Spinal cord (tissue), 10 donors: ENCODE measurements around the gene MALL. TPM values are rescaled to one million over a fixed set of nuclear protein-coding genes. Genes with fewer than 3 reads are reported as not detected.
"Not testable (repeated sequence)": the region's sequence is repeated elsewhere in the genome, so short reads cannot be mapped to it uniquely, and the experiment has no call there.

Experiments
- DNase-seq, 6 donors: peaks; one replicate each; pipeline versions ENCODE4 v3.0.0 to v3.0.0-alpha.2; 2013 to 2015; ENCODE audit warnings: low spot score in 6 of 6, low read depth in 4 of 6
- H3K27ac ChIP-seq: one replicate; pipeline ENCODE4 v1.5.1; 2013; ENCODE audit warnings: low read depth, low read length, control low read depth
- H3K27me3 ChIP-seq: one replicate; pipeline ENCODE4 v1.6.1; 2013; ENCODE audit warnings: low read length; ENCODE audit not compliant: control insufficient read depth, insufficient read depth
- H3K36me3 ChIP-seq: one replicate; pipeline ENCODE4 v1.6.1; 2013; ENCODE audit warnings: low read length; ENCODE audit not compliant: control insufficient read depth, insufficient read depth
- H3K4me1 ChIP-seq: one replicate; pipeline ENCODE4 v1.6.1; 2013; ENCODE audit warnings: low read length; ENCODE audit not compliant: control insufficient read depth, insufficient read depth
- H3K4me3 ChIP-seq: one replicate; pipeline ENCODE4 v1.5.1; 2013; ENCODE audit warnings: low read depth, low read length, control low read depth
- H3K9me3 ChIP-seq: one replicate; pipeline ENCODE4 v1.6.1; 2013; ENCODE audit warnings: low read length; ENCODE audit not compliant: control insufficient read depth, insufficient read depth
- WGBS: methylation state at CpG from one replicate; pipeline ENCODE4 v1.1.5; 2013; ENCODE audit warnings: missing lambda C conversion rate; ENCODE audit not compliant: insufficient coverage; 5-methylcytosine and 5-hydroxymethylcytosine counted together
- polyA plus RNA-seq, 2 donors: library from polyadenylated mRNA; unstranded; fragments of 120-200 nt; gene quantifications; one replicate each; pipeline ENCODE4 v1.2.1, GENCODE V29; 2013; ENCODE audit not compliant: insufficient read length in 2 of 2
- small RNA-seq: library from RNA; depleted of rRNA; stranded (forward); fragments of <200 nt; gene quantifications from one replicate; pipeline ENCODE3, GENCODE V24; 2014; ENCODE audit warnings: low replicate concordance
- total RNA-seq, 2 donors: library from RNA; depleted of rRNA in 1 of 2; stranded (reverse); fragments of 120-200 nt in 1 of 2; fragments of >200 nt in 1 of 2; gene quantifications; one replicate each; pipeline versions ENCODE4 v1.2.3 to v1.2.4, GENCODE V29; 2013 to 2014
- donor health status: healthy.

The MALL gene
- total and polyA plus RNA-seq, 4 donors: 2.7 to 8.8 (median 4.6) TPM

DNA sequence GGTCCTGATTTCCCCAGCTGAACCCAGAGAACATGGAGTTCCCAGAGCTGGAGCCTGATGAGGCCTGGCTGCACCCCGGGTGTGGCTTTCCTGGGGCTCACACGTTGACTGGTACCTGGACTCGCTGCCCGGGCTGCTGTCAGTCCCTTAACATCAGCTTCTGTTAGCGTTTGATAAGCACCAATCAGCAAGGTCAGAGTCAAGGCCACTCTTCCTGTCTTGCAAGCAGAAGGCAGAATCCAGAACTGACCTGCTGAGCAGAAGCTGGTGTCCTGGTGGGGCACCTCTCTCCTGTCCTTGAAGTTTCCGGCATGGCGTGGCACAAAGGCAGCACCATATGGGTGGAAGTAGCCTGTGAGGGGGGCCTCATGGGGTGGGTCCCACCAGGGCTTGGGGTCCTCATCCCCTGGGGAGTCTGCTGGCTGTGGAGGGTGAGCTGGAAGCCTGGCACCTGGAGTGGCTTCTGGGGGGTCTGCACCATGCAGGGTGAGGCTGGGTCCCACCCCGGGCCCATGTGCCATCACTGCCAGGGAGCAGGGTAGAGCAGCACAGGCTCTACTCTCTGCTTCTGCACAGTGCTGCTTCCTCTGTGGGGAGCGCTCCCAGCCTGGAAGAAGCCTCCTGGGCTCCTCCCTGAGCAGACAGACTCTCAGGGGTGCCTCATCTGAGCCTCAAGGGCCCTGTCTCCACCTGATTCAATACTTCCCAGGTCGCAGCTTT is 73.5 kb downstream of the MALL start:
- DNase-seq, H3K4me3 ChIP-seq, H3K36me3 ChIP-seq, H3K27ac ChIP-seq, H3K27me3 ChIP-seq, H3K4me1 ChIP-seq, H3K9me3 ChIP-seq: not testable (repeated sequence)
- WGBS: no CpG with 5 or more reads among the region's 10 CpGs

DNA sequence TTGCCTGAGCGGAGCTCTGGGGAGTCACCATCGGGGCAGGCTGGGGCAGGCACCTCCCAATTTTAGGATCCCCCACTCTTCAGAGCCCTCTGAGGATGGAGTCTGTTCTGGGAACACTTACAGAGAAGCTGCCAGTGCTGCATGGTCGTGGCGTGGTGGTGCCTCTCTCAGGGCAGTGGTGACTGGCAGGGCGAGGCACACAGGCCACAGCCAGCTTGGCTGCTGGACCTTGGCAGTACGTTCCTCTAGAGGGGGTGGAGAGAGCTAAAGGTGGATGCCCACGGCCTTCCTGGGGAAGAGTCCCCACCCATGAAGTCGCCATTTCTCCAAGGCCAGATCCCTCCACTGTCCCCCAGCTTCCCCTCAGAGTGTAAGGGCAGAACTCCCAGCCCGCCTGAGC is 78.3 kb downstream of the MALL start:
- not testable (repeated sequence) for H3K27ac ChIP-seq, DNase-seq, H3K36me3 ChIP-seq, H3K9me3 ChIP-seq, H3K4me3 ChIP-seq, H3K4me1 ChIP-seq, H3K27me3 ChIP-seq
- WGBS: no CpG with 5 or more reads among the region's 9 CpGs

DNA sequence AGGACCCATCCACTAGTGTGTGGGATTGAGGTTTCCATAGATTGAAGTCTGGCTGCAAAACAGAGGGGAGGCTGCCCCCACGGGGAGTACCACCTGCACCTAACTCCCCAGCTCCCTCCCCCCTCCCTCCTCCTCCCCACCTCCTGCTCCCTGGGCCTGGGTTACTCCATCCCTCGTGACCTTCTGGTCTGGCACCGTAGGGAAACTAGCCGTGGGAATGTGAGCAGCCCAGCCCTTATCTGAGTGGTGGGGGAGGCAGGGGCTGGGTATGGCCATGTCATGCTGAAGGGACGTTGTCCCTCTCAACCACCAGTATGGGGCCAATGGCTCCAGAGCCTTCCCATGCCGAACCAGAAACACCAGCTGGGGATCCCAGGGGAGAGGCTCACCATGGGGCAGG is 80.2 kb downstream of the MALL start:
- not testable (repeated sequence) for H3K36me3 ChIP-seq, H3K9me3 ChIP-seq, H3K4me3 ChIP-seq, DNase-seq, H3K27me3 ChIP-seq, H3K27ac ChIP-seq, H3K4me1 ChIP-seq
- WGBS: no CpG with 5 or more reads among the region's 6 CpGs

DNA sequence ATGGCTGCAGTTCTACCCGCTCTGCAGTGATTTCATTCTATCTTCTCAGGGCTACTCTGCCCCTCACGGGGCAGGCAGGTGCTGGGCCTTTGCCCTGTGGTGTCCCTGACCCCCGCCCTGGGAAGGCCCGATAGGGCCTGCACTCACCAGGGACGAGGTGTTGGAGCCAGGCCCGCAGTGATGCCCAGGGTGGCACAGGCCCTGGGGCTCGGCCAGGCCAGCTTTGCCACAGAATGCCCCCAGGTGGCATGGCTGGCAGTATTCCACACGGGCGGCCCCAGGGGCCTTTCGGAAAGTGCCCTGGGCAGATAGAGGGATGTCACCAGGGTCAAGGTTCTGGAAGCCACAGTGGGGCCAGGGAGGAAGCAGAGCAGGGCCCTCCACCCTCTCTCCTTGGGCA is 80.7 kb downstream of the MALL start:
- not testable (repeated sequence) for H3K4me1 ChIP-seq, H3K27ac ChIP-seq, H3K36me3 ChIP-seq, DNase-seq, H3K4me3 ChIP-seq, H3K9me3 ChIP-seq, H3K27me3 ChIP-seq
- WGBS: 100% methylated on average over 3 of the region's 10 CpGs

Small RNA genes lying within 50 kb of the gene (small RNA-seq; reads per million reads assigned to genes)
- not detected for gene MIR4267
- not detected for gene MIR4436B1

Other genes starting within 250 kb of the MALL start
- 1 to 10 TPM; 2.6 to 6.9 TPM for gene LIMS3, start 217.1 kb downstream of the MALL start, total RNA-seq
- 1 to 10 TPM; 1.2 to 1.6 TPM for gene LIMS3, start 217.1 kb downstream of the MALL start, polyA plus RNA-seq
- gene NPHP1, start 89.2 kb upstream of the MALL start, total RNA-seq: 10 to 100 TPM in 1 of 2 donors, 1 to 10 TPM in 1; 6.8 to 16.8 TPM
- 10 to 100 TPM in 1 of 2 donors, 1 to 10 TPM in 1; 9.9 to 11.8 TPM for gene NPHP1, start 89.2 kb upstream of the MALL start, polyA plus RNA-seq
- 10 to 100 TPM; 30.8 to 57.6 TPM for gene MTLN, start 96.7 kb upstream of the MALL start, total RNA-seq
- 10 to 100 TPM; 30.6 to 35.1 TPM for gene MTLN, start 96.7 kb upstream of the MALL start, polyA plus RNA-seq